ENCODE results near the gene THRSP.

DNA sequence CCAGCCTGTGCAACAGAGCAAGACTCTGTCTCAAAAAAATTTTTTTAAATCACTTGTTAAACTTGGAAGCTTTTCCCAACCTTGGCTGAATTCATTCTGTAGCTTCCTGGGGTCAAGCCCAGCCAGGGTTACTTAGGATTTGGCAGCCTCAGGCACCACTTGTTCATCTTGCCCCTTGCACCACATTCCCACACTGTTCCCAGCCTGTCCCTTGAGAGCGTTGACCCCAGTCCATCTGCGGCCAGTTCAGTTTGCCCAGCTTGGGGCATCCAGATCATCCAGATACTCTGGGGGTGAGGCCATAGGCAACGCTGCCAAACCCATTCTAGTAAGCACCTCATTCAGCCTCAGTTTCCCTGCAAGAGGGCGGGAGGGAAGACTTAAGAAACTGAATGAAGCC is 8.7 kb upstream of the THRSP start:
- TF ChIP-seq, protein P1, sequence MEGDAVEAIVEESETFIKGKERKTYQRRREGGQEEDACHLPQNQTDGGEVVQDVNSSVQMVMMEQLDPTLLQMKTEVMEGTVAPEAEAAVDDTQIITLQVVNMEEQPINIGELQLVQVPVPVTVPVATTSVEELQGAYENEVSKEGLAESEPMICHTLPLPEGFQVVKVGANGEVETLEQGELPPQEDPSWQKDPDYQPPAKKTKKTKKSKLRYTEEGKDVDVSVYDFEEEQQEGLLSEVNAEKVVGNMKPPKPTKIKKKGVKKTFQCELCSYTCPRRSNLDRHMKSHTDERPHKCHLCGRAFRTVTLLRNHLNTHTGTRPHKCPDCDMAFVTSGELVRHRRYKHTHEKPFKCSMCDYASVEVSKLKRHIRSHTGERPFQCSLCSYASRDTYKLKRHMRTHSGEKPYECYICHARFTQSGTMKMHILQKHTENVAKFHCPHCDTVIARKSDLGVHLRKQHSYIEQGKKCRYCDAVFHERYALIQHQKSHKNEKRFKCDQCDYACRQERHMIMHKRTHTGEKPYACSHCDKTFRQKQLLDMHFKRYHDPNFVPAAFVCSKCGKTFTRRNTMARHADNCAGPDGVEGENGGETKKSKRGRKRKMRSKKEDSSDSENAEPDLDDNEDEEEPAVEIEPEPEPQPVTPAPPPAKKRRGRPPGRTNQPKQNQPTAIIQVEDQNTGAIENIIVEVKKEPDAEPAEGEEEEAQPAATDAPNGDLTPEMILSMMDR (IDR thresholded peaks at IDR 0.05; ENCODE audit: insufficient read depth, low read length, poor library complexity, severe bottlenecking), result no peak
- TF ChIP-seq EZH2phosphoT487 (conservative IDR thresholded peaks at IDR 0.05; ENCODE audit: low read length), result no peak

All from SU-DHL-6 (cell line).